Measurements from ENCODE around the gene SLC35E1.

DNA sequence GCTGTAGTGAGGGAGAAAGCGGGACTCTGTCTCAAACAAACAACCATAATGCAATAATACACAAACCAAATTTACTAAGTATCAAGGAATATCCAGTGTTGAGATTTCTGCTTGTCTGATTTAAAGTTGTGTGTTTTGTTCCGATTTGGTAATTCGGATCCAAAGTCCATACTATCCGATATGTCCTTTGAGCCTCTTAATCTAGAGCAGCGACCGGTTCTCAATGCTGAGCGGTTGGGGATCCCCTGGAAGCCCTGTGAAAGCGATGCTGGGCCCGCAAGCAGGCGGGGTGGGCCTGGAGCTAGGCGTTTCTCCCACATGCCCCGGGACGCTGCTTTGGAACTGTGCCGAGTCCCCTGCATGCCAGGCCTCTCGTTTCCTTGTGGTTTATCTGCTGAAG lies 55.8 kb downstream of the SLC35E1 start:
- TF ChIP-seq, protein P1, sequence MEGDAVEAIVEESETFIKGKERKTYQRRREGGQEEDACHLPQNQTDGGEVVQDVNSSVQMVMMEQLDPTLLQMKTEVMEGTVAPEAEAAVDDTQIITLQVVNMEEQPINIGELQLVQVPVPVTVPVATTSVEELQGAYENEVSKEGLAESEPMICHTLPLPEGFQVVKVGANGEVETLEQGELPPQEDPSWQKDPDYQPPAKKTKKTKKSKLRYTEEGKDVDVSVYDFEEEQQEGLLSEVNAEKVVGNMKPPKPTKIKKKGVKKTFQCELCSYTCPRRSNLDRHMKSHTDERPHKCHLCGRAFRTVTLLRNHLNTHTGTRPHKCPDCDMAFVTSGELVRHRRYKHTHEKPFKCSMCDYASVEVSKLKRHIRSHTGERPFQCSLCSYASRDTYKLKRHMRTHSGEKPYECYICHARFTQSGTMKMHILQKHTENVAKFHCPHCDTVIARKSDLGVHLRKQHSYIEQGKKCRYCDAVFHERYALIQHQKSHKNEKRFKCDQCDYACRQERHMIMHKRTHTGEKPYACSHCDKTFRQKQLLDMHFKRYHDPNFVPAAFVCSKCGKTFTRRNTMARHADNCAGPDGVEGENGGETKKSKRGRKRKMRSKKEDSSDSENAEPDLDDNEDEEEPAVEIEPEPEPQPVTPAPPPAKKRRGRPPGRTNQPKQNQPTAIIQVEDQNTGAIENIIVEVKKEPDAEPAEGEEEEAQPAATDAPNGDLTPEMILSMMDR (IDR thresholded peaks at IDR 0.05; ENCODE audit: borderline replicate concordance, extremely low read depth, low read length, poor library complexity, severe bottlenecking): no peak
- TF ChIP-seq EZH2 (IDR thresholded peaks at IDR 0.05; ENCODE audit: borderline replicate concordance, low read depth, low read length, severe bottlenecking): no peak

All from DND-41 (cell line).